SK-N-SH treated with all-trans-retinoic acid at 6 μM for 48 hours (cell line): Measurements from ENCODE around the gene TTC19.

Experiments
- ESRRG ChIP-seq: fragments of 250-450 bp; sonication (Bioruptor Pico); IDR thresholded peaks from 2 replicates; pipeline ENCODE4 v1.6.1; 2021; ENCODE audit warnings: mild to moderate bottlenecking
- ISL1 ChIP-seq: fragments of 250-450 bp; sonication (Bioruptor Pico); IDR thresholded peaks from 2 replicates; pipeline ENCODE4 v2.1.2; 2022; ENCODE audit warnings: mild to moderate bottlenecking, moderate library complexity
- TCF4 ChIP-seq: fragments of 250-450 bp; sonication (Bioruptor Pico); IDR thresholded peaks from 2 replicates; pipeline ENCODE4 v1.8.0; 2021; ENCODE audit warnings: mild to moderate bottlenecking, moderate library complexity, borderline replicate concordance
- ZC3H10 ChIP-seq: fragments of 250-450 bp; sonication (Bioruptor Pico); IDR thresholded peaks from 2 replicates; pipeline ENCODE4 v1.5.1; 2021; ENCODE audit warnings: mild to moderate bottlenecking, moderate library complexity

- TF ChIP-seq ZC3H10 (CRISPR knock-in tag) (no peak), TCF4 (CRISPR knock-in tag) (no peak), ESRRG (no peak), ISL1 (CRISPR knock-in tag) (no peak)
Measured at GRCh38 chr17:16002708-16003260, 3.2 kb downstream of the TTC19 start.
